HepG2 (cell line): ENCODE data around the gene ARHGEF38. TPM values are rescaled to one million over a fixed set of nuclear protein-coding genes. Genes with fewer than 3 reads are reported as not detected.

ENCODE experiments used
- ATF2 ChIP-seq: sonication (generic); formaldehyde crosslinking; IDR thresholded peaks from 2 replicates; pipeline ENCODE4 v1.4.0; 2020; ENCODE audit warnings: missing genetic modification reagents
- ATF7 ChIP-seq, 2 experiments: fragments of 450-650 bp in 1 of 2; sonication (generic) in 1 of 2; formaldehyde crosslinking in 1 of 2; IDR thresholded peaks; 2 replicates each; pipeline versions ENCODE4 v1.4.0 to v1.6.1; 2016 to 2020; ENCODE audit warnings: antibody characterized with exemption in 1 of 2, mild to moderate bottlenecking in 1 of 2, missing genetic modification reagents in 1 of 2
- BCL6 ChIP-seq: IDR thresholded peaks from 2 replicates; pipeline ENCODE4 v1.6.1; 2016; ENCODE audit warnings: missing genetic modification reagents, missing compliant biosample characterization
- CHCHD3 ChIP-seq: sonication (generic); formaldehyde crosslinking; IDR thresholded peaks from 2 replicates; pipeline ENCODE4 v1.8.0; 2022; ENCODE audit warnings: mild to moderate bottlenecking, missing genetic modification reagents, moderate library complexity
- CREM ChIP-seq, 2 experiments: sonication (generic) in 1 of 2; formaldehyde crosslinking in 1 of 2; IDR thresholded peaks; 2 replicates each; pipeline versions ENCODE4 v1.4.0 to v1.6.1; 2016 to 2020; ENCODE audit warnings: antibody characterized with exemption in 1 of 2, mild to moderate bottlenecking in 1 of 2, missing genetic modification reagents in 1 of 2
- DPF2 ChIP-seq: sonication (generic); formaldehyde crosslinking; IDR thresholded peaks from 2 replicates; pipeline ENCODE4 v1.4.0; 2020; ENCODE audit warnings: mild to moderate bottlenecking, low read depth, missing genetic modification reagents, borderline replicate concordance
- HNF1A ChIP-seq, 2 experiments: sonication (generic) in 1 of 2; formaldehyde crosslinking in 1 of 2; IDR thresholded peaks; 2 replicates each; pipeline versions ENCODE4 v1.4.0 to v1.6.1; 2016 to 2020; ENCODE audit warnings: borderline replicate concordance in 1 of 2, low read depth in 1 of 2, mild to moderate bottlenecking in 1 of 2, missing genetic modification reagents in 1 of 2
- HNRNPH1 ChIP-seq: fragments of 200-400 bp; formaldehyde crosslinking; optimal IDR thresholded peaks from 2 replicates; pipeline ENCODE3; 2017; ENCODE audit warnings: mild to moderate bottlenecking, low read depth, low read length
- HOXA3 ChIP-seq: sonication (generic); formaldehyde crosslinking; IDR thresholded peaks from 2 replicates; pipeline ENCODE4 v1.5.0; 2020; ENCODE audit warnings: missing genetic modification reagents
- MAX ChIP-seq: IDR thresholded peaks from 2 replicates; pipeline ENCODE4 v1.6.1; 2012; ENCODE audit warnings: inconsistent platforms
- NR0B2 ChIP-seq: sonication (generic); formaldehyde crosslinking; IDR thresholded peaks from 2 replicates; pipeline ENCODE4 v1.4.0; 2020; ENCODE audit warnings: mild to moderate bottlenecking, missing genetic modification reagents
- PCBP2 ChIP-seq: fragments of 200-400 bp; formaldehyde crosslinking; optimal IDR thresholded peaks from 2 replicates; pipeline ENCODE3; 2018; ENCODE audit warnings: low read length, low read depth; ENCODE audit not compliant: poor library complexity, severe bottlenecking
- SNAI1 ChIP-seq: sonication (generic); formaldehyde crosslinking; IDR thresholded peaks from 2 replicates; pipeline ENCODE4 v1.5.0; 2020; ENCODE audit warnings: mild to moderate bottlenecking, missing genetic modification reagents, borderline replicate concordance
- STAG1 ChIP-seq: sonication (generic); formaldehyde crosslinking; IDR thresholded peaks from 2 replicates; pipeline ENCODE4 v1.4.0; 2020; ENCODE audit warnings: missing genetic modification reagents
- ZBTB25 ChIP-seq: IDR thresholded peaks from 2 replicates; pipeline ENCODE4 v1.6.1; 2018; ENCODE audit warnings: missing genetic modification reagents
- ZFP36L1 ChIP-seq: sonication (generic); formaldehyde crosslinking; IDR thresholded peaks from 2 replicates; pipeline ENCODE4 v1.8.0; 2022; ENCODE audit warnings: mild to moderate bottlenecking, missing genetic modification reagents, moderate library complexity
- ZFP90 ChIP-seq: sonication (generic); formaldehyde crosslinking; IDR thresholded peaks from 2 replicates; pipeline ENCODE4 v1.8.0; 2022; ENCODE audit warnings: missing genetic modification reagents, mild to moderate bottlenecking, inconsistent platforms, borderline replicate concordance
- ZNF296 ChIP-seq: sonication (generic); formaldehyde crosslinking; conservative IDR thresholded peaks from 2 replicates; pipeline ENCODE4 v1.5.0; 2020; ENCODE audit warnings: mild to moderate bottlenecking, missing genetic modification reagents
- ZSCAN29 ChIP-seq: sonication (generic); formaldehyde crosslinking; conservative IDR thresholded peaks from 2 replicates; pipeline ENCODE4 v1.4.0; 2020; ENCODE audit warnings: mild to moderate bottlenecking, missing genetic modification reagents
- polyA plus RNA-seq, 8 experiments: library from polyadenylated mRNA; depleted of rRNA in 3 of 8; stranded (reverse) in 7 of 8; unstranded in 1 of 8; fragments of >200 nt; fragmentation: Illumina TruSeq in 4 of 8; extraction: Trizol in 4 of 8; gene quantifications; 2 replicates each; pipeline versions ENCODE4 v1.2.1 to v1.2.3, GENCODE V29; 2011 to 2016; ENCODE audit warnings: low read depth in 4 of 8, missing spikeins in 1 of 8, mixed read lengths in 1 of 8; ENCODE audit not compliant: insufficient read depth in 1 of 8
- total RNA-seq, 5 experiments: library from RNA; depleted of rRNA; stranded (reverse); fragments of >200 nt; fragmentation: Illumina TruSeq; extraction: Trizol; gene quantifications; 2 replicates each; pipeline ENCODE4 v1.2.3, GENCODE V29; 2016; ENCODE audit warnings: low read depth in 1 of 5

ARHGEF38 gene
- total and polyA plus RNA-seq, 2 of the 13 experiments (the other 11 are each of a cell fraction or from before 2014, with no cell fraction given): not detected

- TF ChIP-seq NR0B2 (CRISPR knock-in tag) (peak; percentile 92), PCBP2 (no peak), STAG1 (CRISPR knock-in tag) (no peak), ZFP90 (CRISPR knock-in tag) (peak; percentile 79; the same call in 1 of the 2 replicates), BCL6 (CRISPR knock-in tag) (peak; percentile 79), ZNF296 (no peak), CHCHD3 (peak; percentile 78; the same call in 1 of the 2 replicates), ATF7 (IDR thresholded peaks at IDR 0.05) (peak; percentile 39), ATF7 (CRISPR knock-in tag; IDR thresholded peaks at IDR 0.05) (peak; percentile 95), ZSCAN29 (CRISPR knock-in tag) (peak; percentile 81; the same call in 1 of the 2 replicates), SNAI1 (peak; percentile 72; the same call in 1 of the 2 replicates), HNF1A (IDR thresholded peaks at IDR 0.05; ENCODE audit: low read depth) (peak; percentile 64), HNF1A (CRISPR knock-in tag; IDR thresholded peaks at IDR 0.05; ENCODE audit: borderline replicate concordance) (peak; percentile 90), ATF2 (peak; percentile 95), CREM (IDR thresholded peaks at IDR 0.05) (peak; percentile 97), CREM (CRISPR knock-in tag; IDR thresholded peaks at IDR 0.05) (peak; percentile 78), HNRNPH1 (peak; percentile 40), ZBTB25 (CRISPR knock-in tag) (peak; percentile 100), ZFP36L1 (CRISPR knock-in tag) (peak; percentile 50; the same call in 1 of the 2 replicates), DPF2 (CRISPR knock-in tag) (no peak), HOXA3 (CRISPR knock-in tag) (peak; percentile 98), MAX (peak; percentile 94)
These were observed 156.0 kb downstream of the ARHGEF38 start, which contains the start of the genes GSTCD and INTS12 (continued) for GRCh38 chr4:105708181-105709080.
